HepG2 (cell line): ENCODE measurements around the gene VASH2. TPM values are rescaled to one million over a fixed set of nuclear protein-coding genes. Genes with fewer than 3 reads are reported as not detected.

Source experiments
- ATAC-seq: fragments of 200-7000 bp; cut with Tn5 transposase; 3 replicates; pipeline ENCODE4 v1.9.1; 2020; ENCODE audit warnings: mild to moderate bottlenecking, moderate library complexity
- BruUV-seq: library from RNA; stranded (reverse); fragments of 400-500 nt; replicated peaks from 2 replicates; lab custom pipeline; 2021; lab: Mats Ljungman, UMichigan
- CTCF ChIA-PET: fragments of 300-600 bp; formaldehyde crosslinking; extraction: SDS; loops from one replicate; lab custom pipeline; 2021; ENCODE audit warnings: low total read pairs, inconsistent platforms, low intra/inter-chr PET ratio; lab: Yijun Ruan, JAX
- POLR2A ChIA-PET: fragments of 350-600 bp; sonication (Branson Sonifier 250); formaldehyde crosslinking; loops from one replicate; lab custom pipeline; 2020; ENCODE audit warnings: antibody characterized with exemption, inconsistent platforms; lab: Yijun Ruan, JAX
- DNase-seq: peaks from one replicate; pipeline ENCODE4 v3.0.0-alpha.2; 2015; ENCODE audit warnings: low spot score
- FAIRE-seq: peaks from 3 replicates; lab custom pipeline; 2011; peaks lifted over from hg19 to GRCh38; lab: Jason Lieb, UNC
- H2AFZ ChIP-seq: one replicate; pipeline ENCODE4 v1.6.1; 2011; ENCODE audit warnings: low read length, inconsistent platforms
- H3K27ac ChIP-seq: fragments of 300-600 bp; 3 replicates; pipeline ENCODE4 v1.8.0; 2011; ENCODE audit warnings: mixed run types, mild to moderate bottlenecking, mixed read lengths, low read length, inconsistent platforms; ENCODE audit not compliant: insufficient read depth; ENCODE audit errors: extremely low read length
- H3K27me3 ChIP-seq, 2 experiments: fragments of 200-600 bp in 1 of 2; 2 replicates in 1 of 2; 3 replicates in 1 of 2; pipeline versions ENCODE4 v1.6.0 to v1.8.0; 2011; ENCODE audit warnings: low read length in 2 of 2, mild to moderate bottlenecking in 2 of 2, moderate library complexity in 2 of 2, inconsistent platforms in 1 of 2; ENCODE audit not compliant: insufficient read depth in 2 of 2, control insufficient read depth in 1 of 2
- H3K36me3 ChIP-seq, 2 experiments: fragments of 200-600 bp in 1 of 2; replicated peaks in 1 of 2; 2 replicates in 1 of 2; 3 replicates in 1 of 2; pipeline versions ENCODE4 v1.5.1 to v1.8.0; 2011; ENCODE audit warnings: low read length in 2 of 2, inconsistent platforms in 1 of 2; ENCODE audit not compliant: insufficient read depth in 2 of 2, control insufficient read depth in 1 of 2
- H3K4me1 ChIP-seq: 2 replicates; pipeline ENCODE4 v1.5.1; 2012; ENCODE audit warnings: low read length, inconsistent platforms; ENCODE audit not compliant: insufficient read depth
- H3K4me2 ChIP-seq: 2 replicates; pipeline ENCODE4 v1.6.0; 2011; ENCODE audit warnings: low read depth, low read length, inconsistent platforms
- H3K4me3 ChIP-seq, 3 experiments: fragments of 200-600 bp in 1 of 3; sonication (generic), shearing (Covaris generic) in 1 of 3; replicated peaks in 1 of 3; 2 replicates each; pipeline ENCODE4 v1.5.1; 2011 to 2016; ENCODE audit warnings: low read length in 3 of 3, inconsistent platforms in 2 of 3, low read depth in 2 of 3, mild to moderate bottlenecking in 2 of 3, control low read depth in 1 of 3, mixed read lengths in 1 of 3; ENCODE audit not compliant: insufficient read depth in 1 of 3
- H3K79me2 ChIP-seq: one replicate; pipeline ENCODE4 v1.6.1; 2011; ENCODE audit warnings: low read length, inconsistent platforms; ENCODE audit not compliant: insufficient read depth
- H3K9ac ChIP-seq: 2 replicates; pipeline ENCODE4 v1.6.0; 2011; ENCODE audit warnings: mild to moderate bottlenecking, low read depth, low read length, inconsistent platforms; ENCODE audit not compliant: insufficient read depth
- H3K9me3 ChIP-seq: 2 replicates; pipeline ENCODE4 v1.5.1; 2012; ENCODE audit warnings: mild to moderate bottlenecking, low read length
- H4K20me1 ChIP-seq: 2 replicates; pipeline ENCODE4 v1.6.0; 2011; ENCODE audit warnings: inconsistent platforms, mild to moderate bottlenecking, low read length, moderate library complexity; ENCODE audit not compliant: insufficient read depth
- KDM4B ChIP-seq: sonication (generic); formaldehyde crosslinking; IDR thresholded peaks from 2 replicates; pipeline ENCODE4 v1.4.0; 2020; ENCODE audit warnings: missing genetic modification reagents
- MIER3 ChIP-seq: IDR thresholded peaks from 2 replicates; pipeline ENCODE4 v1.6.1; 2016; ENCODE audit warnings: missing compliant biosample characterization, borderline replicate concordance
- PHF20 ChIP-seq: sonication (generic); formaldehyde crosslinking; IDR thresholded peaks from 2 replicates; pipeline ENCODE4 v1.5.0; 2020; ENCODE audit warnings: mild to moderate bottlenecking, missing genetic modification reagents
- ZBTB26 ChIP-seq: IDR thresholded peaks from 2 replicates; pipeline ENCODE4 v1.6.1; 2016; ENCODE audit warnings: missing compliant biosample characterization, missing genetic modification reagents, borderline replicate concordance
- ZBTB7B ChIP-seq: sonication (generic); formaldehyde crosslinking; IDR thresholded peaks from 2 replicates; pipeline ENCODE4 v1.4.0; 2020; ENCODE audit warnings: missing genetic modification reagents
- ZNF362 ChIP-seq: sonication (generic); formaldehyde crosslinking; IDR thresholded peaks from 2 replicates; pipeline ENCODE4 v1.4.0; 2020; ENCODE audit warnings: missing genetic modification reagents, mild to moderate bottlenecking, borderline replicate concordance
- ZNF780A ChIP-seq: sonication (generic); formaldehyde crosslinking; IDR thresholded peaks from 2 replicates; pipeline ENCODE4 v1.8.0; 2022; ENCODE audit warnings: mild to moderate bottlenecking, missing genetic modification reagents, moderate library complexity
- ZNF841 ChIP-seq: sonication (generic); formaldehyde crosslinking; IDR thresholded peaks from 2 replicates; pipeline ENCODE4 v1.8.1; 2023; ENCODE audit warnings: missing genetic modification reagents, borderline replicate concordance
- ZSCAN21 ChIP-seq: sonication (generic); formaldehyde crosslinking; IDR thresholded peaks from 2 replicates; pipeline ENCODE4 v1.8.0; 2022; ENCODE audit warnings: mild to moderate bottlenecking, missing genetic modification reagents, moderate library complexity, borderline replicate concordance
- WGBS: methylation state at CpG from one replicate; pipeline ENCODE4 v1.1.6; 2017; ENCODE audit warnings: low lambda C conversion rate; 5-methylcytosine and 5-hydroxymethylcytosine counted together
- in situ Hi-C: cut with HindIII; loops from 2 replicates; pipeline ENCODE4 v1.10.0; 2017; ENCODE audit warnings: low pct_unique_long_range_greater_than_20kb; ENCODE audit not compliant: extremely low pct_ligation_motif_present
- intact Hi-C: fragments of 100-400 bp; cut with micrococcal nuclease; formaldehyde crosslinking; loops from one replicate; pipeline ENCODE4 v1.10.0; 2022; ENCODE audit not compliant: unreplicated experiment
- polyA plus RNA-seq, 8 experiments: library from polyadenylated mRNA; depleted of rRNA in 3 of 8; stranded (reverse) in 7 of 8; unstranded in 1 of 8; fragments of >200 nt; fragmentation: Illumina TruSeq in 4 of 8; extraction: Trizol in 4 of 8; gene quantifications; 2 replicates each; pipeline versions ENCODE4 v1.2.1 to v1.2.3, GENCODE V29; 2011 to 2016; ENCODE audit warnings: low read depth in 4 of 8, missing spikeins in 1 of 8, mixed read lengths in 1 of 8; ENCODE audit not compliant: insufficient read depth in 1 of 8
- total RNA-seq, 5 experiments: library from RNA; depleted of rRNA; stranded (reverse); fragments of >200 nt; fragmentation: Illumina TruSeq; extraction: Trizol; gene quantifications; 2 replicates each; pipeline ENCODE4 v1.2.3, GENCODE V29; 2016; ENCODE audit warnings: low read depth in 1 of 5

VASH2 gene
- total and polyA plus RNA-seq, 2 of the 13 experiments (the other 11 are each of a cell fraction or from before 2014, with no cell fraction given) = 0.44 to 1.00 TPM

GRCh38 chr1:212916481-212917133, 33.7 kb upstream of the VASH2 start (continued):
- TF ChIP-seq ZSCAN21 (CRISPR knock-in tag) = no peak

- Histone ChIP-seq H3K9ac (no peak overlapping the region), H3K36me3 (no peaks in the 10 kb centered on the region), H3K9me3 (no peaks in the 10 kb centered on the region), H3K27me3 (peaks cover 0 to 14% of the 10 kb centered on the region in 2 experiments; a peak in 1 of 5 replicates), H3K4me1 (peaks cover 43% of the 10 kb centered on the region), H3K27ac (no peak overlapping the region), H2AFZ (peak overlapping the region; percentile 44), H3K4me2 (peak overlapping the region; percentile 65), H3K79me2 (no peaks in the 10 kb centered on the region), H3K4me3 (peak overlapping the region in 2 of 3 experiments; percentile 28 to 52; a peak in 4 of 6 replicates), H4K20me1 (no peaks in the 10 kb centered on the region)
- DNase-seq = no peak
- TF ChIP-seq MIER3 (CRISPR knock-in tag) = no peak
- TF ChIP-seq ZNF362 (CRISPR knock-in tag) = peak; percentile 51; the same call in 1 of the 2 replicates
- ChIA-PET POLR2A (no interaction called here), CTCF (no interaction called here)
- BruUV-seq = no TSS peak
- 38% methylated on average over 9 of the region's 9 CpGs for WGBS
- intact Hi-C loops = loop anchor here (10.0 kb wide), 1 partner anchor 102 kb away; no protein-coding TSS in a partner anchor
- no peak for FAIRE-seq
- ATAC-seq = no peak
- in situ Hi-C loops = no loop called here
Observed at GRCh38 chr1:212917134-212917485, 33.2 kb upstream of the VASH2 start.

GRCh38 chr1:212917858-212918257, 32.5 kb upstream of the VASH2 start:
- Histone ChIP-seq H3K36me3 (no peaks in the 10 kb centered on the region), H3K27ac (no peak overlapping the region), H3K79me2 (no peaks in the 10 kb centered on the region), H2AFZ (no peak overlapping the region), H3K9me3 (no peaks in the 10 kb centered on the region), H3K9ac (no peak overlapping the region), H3K4me2 (no peak overlapping the region), H3K4me1 (peaks cover 43% of the 10 kb centered on the region), H4K20me1 (no peaks in the 10 kb centered on the region), H3K4me3 (no peak overlapping the region), H3K27me3 (peaks cover 0 to 16% of the 10 kb centered on the region in 2 experiments; a peak in 1 of 5 replicates)
- BruUV-seq = no TSS peak
- ChIA-PET CTCF (no interaction called here), POLR2A (no interaction called here)
- FAIRE-seq (no peak), ATAC-seq (no peak), DNase-seq (no peak)
- WGBS = 70% methylated on average over 5 of the region's 5 CpGs
- intact Hi-C loops = loop anchor here (10.0 kb wide), 1 partner anchor 103 kb away; no protein-coding TSS in a partner anchor
- in situ Hi-C loops = no loop called here
- TF ChIP-seq KDM4B (CRISPR knock-in tag) (no peak), PHF20 (CRISPR knock-in tag) (no peak), ZNF780A (CRISPR knock-in tag) (no peak), ZNF362 (CRISPR knock-in tag) (no peak), ZBTB7B (CRISPR knock-in tag) (no peak), ZNF841 (CRISPR knock-in tag) (no peak), ZBTB26 (CRISPR knock-in tag) (no peak)
